HG03025 (cell line): ENCODE data around the gene POLR2F.

ENCODE experiments used
- ATAC-seq: cut with Tn5 transposase; IDR thresholded peaks from one replicate; pipeline ENCODE4 v1.9.1; 2021; ENCODE audit warnings: mild to moderate bottlenecking, moderate library complexity; ENCODE audit not compliant: unreplicated experiment, low FRiP score

Gene POLR2F

GRCh38 chr22:37996515-37997246 is 43.2 kb downstream of the POLR2F start:
- ATAC-seq, result no peak

- ATAC-seq, result no peak
Observed at GRCh38 chr22:37998543-37998942, 45.0 kb downstream of the POLR2F start.

GRCh38 chr22:37999236-37999635 is 45.7 kb downstream of the POLR2F start:
- ATAC-seq, result no peak

- no peak for ATAC-seq
Observed at GRCh38 chr22:37999640-38000272, 46.3 kb downstream of the POLR2F start.

GRCh38 chr22:38005943-38006342 is 52.4 kb downstream of the POLR2F start:
- no peak for ATAC-seq

- no peak for ATAC-seq
Observed at GRCh38 chr22:38006906-38007305, 53.4 kb downstream of the POLR2F start.

GRCh38 chr22:38007330-38007902 is 53.9 kb downstream of the POLR2F start:
- ATAC-seq, result no peak

- no peak for ATAC-seq
Observed at GRCh38 chr22:38009000-38009806, 55.7 kb downstream of the POLR2F start.

- ATAC-seq, result no peak
Observed at GRCh38 chr22:38012604-38013072, 59.1 kb downstream of the POLR2F start.

GRCh38 chr22:38014083-38014482 is 60.6 kb downstream of the POLR2F start:
- no peak for ATAC-seq

GRCh38 chr22:38016182-38017151 is 63.0 kb downstream of the POLR2F start:
- ATAC-seq, result no peak

- no peak for ATAC-seq
Observed at GRCh38 chr22:38017272-38017920, 63.9 kb downstream of the POLR2F start.

GRCh38 chr22:38017939-38018885 is 64.7 kb downstream of the POLR2F start:
- no peak for ATAC-seq
